H9 (cell line): ENCODE measurements around the gene QSOX2. TPM values are rescaled to one million over a fixed set of nuclear protein-coding genes. Genes with fewer than 3 reads are reported as not detected.

Experiments used
- DNase-seq: peaks from one replicate; pipeline ENCODE4 v3.0.0-alpha.2; 2017
- H2AFZ ChIP-seq: one replicate; pipeline ENCODE4 v1.6.1; 2013; ENCODE audit warnings: mild to moderate bottlenecking, low read length, control low read depth, moderate library complexity
- H2AK5ac ChIP-seq: 2 replicates; pipeline ENCODE4 v1.6.1; 2013; ENCODE audit warnings: low read length, control low read depth, mixed read lengths; ENCODE audit not compliant: insufficient read length
- H2BK120ac ChIP-seq: one replicate; pipeline ENCODE4 v1.6.1; 2013; ENCODE audit warnings: low read depth, mild to moderate bottlenecking, low read length, control low read depth, inconsistent platforms; ENCODE audit not compliant: poor library complexity, severe bottlenecking
- H2BK12ac ChIP-seq: 2 replicates; pipeline ENCODE4 v1.6.1; 2013; ENCODE audit warnings: low read length, control low read depth, mixed read lengths, low read depth; ENCODE audit not compliant: insufficient read length
- H2BK15ac ChIP-seq: 2 replicates; pipeline ENCODE4 v1.6.1; 2013; ENCODE audit warnings: low read depth, low read length, control low read depth
- H2BK20ac ChIP-seq: one replicate; pipeline ENCODE4 v1.6.1; 2013; ENCODE audit warnings: low read depth, mild to moderate bottlenecking, low read length, control low read depth, inconsistent platforms; ENCODE audit not compliant: poor library complexity, severe bottlenecking
- H2BK5ac ChIP-seq: 2 replicates; pipeline ENCODE4 v1.6.1; 2013; ENCODE audit warnings: low read length, control low read depth, mixed read lengths; ENCODE audit not compliant: insufficient read length
- H3K14ac ChIP-seq: 2 replicates; pipeline ENCODE4 v1.6.1; 2013; ENCODE audit warnings: low read length, control low read depth; ENCODE audit not compliant: insufficient read depth
- H3K18ac ChIP-seq: 2 replicates; pipeline ENCODE4 v1.6.1; 2013; ENCODE audit warnings: low read depth, mild to moderate bottlenecking, mixed read lengths, low read length, control low read depth; ENCODE audit not compliant: insufficient read length
- H3K23ac ChIP-seq: 2 replicates; pipeline ENCODE4 v1.6.1; 2013; ENCODE audit warnings: low read length, control low read depth, mixed read lengths, low read depth; ENCODE audit not compliant: insufficient read length
- H3K23me2 ChIP-seq: 2 replicates; pipeline ENCODE4 v1.6.1; 2013; ENCODE audit warnings: low read depth, mild to moderate bottlenecking, mixed read lengths, low read length, control low read depth; ENCODE audit not compliant: insufficient read length, poor library complexity, severe bottlenecking
- H3K27ac ChIP-seq: 2 replicates; pipeline ENCODE4 v1.5.1; 2013; ENCODE audit warnings: low read length, control low read depth, mixed read lengths, low read depth; ENCODE audit not compliant: insufficient read length
- H3K27me3 ChIP-seq: 2 replicates; pipeline ENCODE4 v1.6.1; 2013; ENCODE audit warnings: low read length, control low read depth, inconsistent platforms; ENCODE audit not compliant: insufficient read depth
- H3K4ac ChIP-seq: 2 replicates; pipeline ENCODE4 v1.6.1; 2013; ENCODE audit warnings: low read depth, mild to moderate bottlenecking, control low read depth, inconsistent platforms, low read length, moderate library complexity
- H3K4me1 ChIP-seq: 2 replicates; pipeline ENCODE4 v1.6.1; 2013; ENCODE audit warnings: low read length, control low read depth, inconsistent platforms; ENCODE audit not compliant: insufficient read depth
- H3K4me2 ChIP-seq: 2 replicates; pipeline ENCODE4 v1.6.1; 2013; ENCODE audit warnings: low read length, control low read depth, mixed read lengths; ENCODE audit not compliant: insufficient read length, insufficient read depth
- H3K56ac ChIP-seq: 2 replicates; pipeline ENCODE4 v1.6.1; 2013; ENCODE audit warnings: low read depth, mild to moderate bottlenecking, mixed read lengths, low read length, control low read depth; ENCODE audit not compliant: insufficient read length
- H3K79me1 ChIP-seq: 2 replicates; pipeline ENCODE4 v1.6.1; 2013; ENCODE audit warnings: low read depth, mild to moderate bottlenecking, moderate library complexity, low read length, control low read depth, inconsistent platforms; ENCODE audit not compliant: insufficient read depth, poor library complexity, severe bottlenecking
- H3K79me2 ChIP-seq: 2 replicates; pipeline ENCODE4 v1.6.1; 2013; ENCODE audit warnings: low read length, control low read depth, inconsistent platforms; ENCODE audit not compliant: insufficient read depth
- H3K9ac ChIP-seq: 2 replicates; pipeline ENCODE4 v1.6.1; 2013; ENCODE audit warnings: low read length, control low read depth, mixed read lengths; ENCODE audit not compliant: insufficient read length; ENCODE audit errors: extremely low read depth
- H3K9me3 ChIP-seq: one replicate; pipeline ENCODE4 v1.6.1; 2013; ENCODE audit warnings: low read depth, low read length, inconsistent platforms; ENCODE audit not compliant: control insufficient read depth
- H3T11ph ChIP-seq: one replicate; pipeline ENCODE4 v1.6.1; 2013; ENCODE audit warnings: mild to moderate bottlenecking, low read length, control low read depth, inconsistent platforms
- H4K20me1 ChIP-seq: one replicate; pipeline ENCODE4 v1.6.1; 2013; ENCODE audit not compliant: control insufficient read depth, insufficient read length, insufficient read depth
- H4K5ac ChIP-seq: 2 replicates; pipeline ENCODE4 v1.6.1; 2013; ENCODE audit warnings: low read depth, mild to moderate bottlenecking, mixed read lengths, low read length, control low read depth; ENCODE audit not compliant: insufficient read length
- H4K8ac ChIP-seq: replicated peaks from 2 replicates; pipeline ENCODE4 v1.6.1; 2013; ENCODE audit warnings: low read length, control low read depth, mixed read lengths, low read depth; ENCODE audit not compliant: insufficient read length
- H4K91ac ChIP-seq: 2 replicates; pipeline ENCODE4 v1.6.1; 2013; ENCODE audit warnings: low read depth, mild to moderate bottlenecking, moderate library complexity, mixed read lengths, low read length, control low read depth; ENCODE audit not compliant: insufficient read length
- H3K27ac Mint-ChIP-seq, 3 experiments: 2 replicates in 2 of 3; 3 replicates in 1 of 3; pipeline ENCODE4 v1.8.0; 2020 to 2021; ENCODE audit warnings: mixed read lengths in 3 of 3, mild to moderate bottlenecking in 1 of 3, moderate library complexity in 1 of 3
- H3K27me3 Mint-ChIP-seq: 2 replicates; pipeline ENCODE4 v1.8.0; 2021; ENCODE audit warnings: low read depth, mild to moderate bottlenecking, moderate library complexity, mixed read lengths
- H3K36me3 Mint-ChIP-seq, 3 experiments: 2 replicates in 2 of 3; 3 replicates in 1 of 3; pipeline ENCODE4 v1.8.0; 2020 to 2021; ENCODE audit warnings: low read depth in 3 of 3, mixed read lengths in 3 of 3; ENCODE audit not compliant: insufficient read depth in 1 of 3
- H3K4me1 Mint-ChIP-seq, 2 experiments: 2 replicates each; pipeline ENCODE4 v1.8.0; 2020; ENCODE audit warnings: mixed read lengths in 2 of 2
- H3K4me3 Mint-ChIP-seq, 2 experiments: 2 replicates in 1 of 2; 3 replicates in 1 of 2; pipeline ENCODE4 v1.8.0; 2020 to 2021; ENCODE audit warnings: mild to moderate bottlenecking in 2 of 2, mixed read lengths in 2 of 2, moderate library complexity in 1 of 2
- H3K9me3 Mint-ChIP-seq, 2 experiments: 2 replicates in 1 of 2; 3 replicates in 1 of 2; pipeline ENCODE4 v1.8.0; 2020; ENCODE audit warnings: mild to moderate bottlenecking in 2 of 2, mixed read lengths in 2 of 2, moderate library complexity in 1 of 2
- WGBS: extraction: QIAGEN DNeasy Blood & Tissue Kit; methylation state at CpG from one replicate; pipeline ENCODE4 v1.1.7; 2013; ENCODE audit warnings: missing lambda C conversion rate, low lambda C conversion rate, mixed read lengths; ENCODE audit not compliant: insufficient read length; ENCODE audit errors: extremely low coverage; 5-methylcytosine and 5-hydroxymethylcytosine counted together
- total RNA-seq: library from RNA; stranded (reverse); gene quantifications from 2 replicates; pipeline ENCODE4 v1.2.1, GENCODE V29; 2021
- TF ChIP-seq, protein P1 (sequence below): fragments of 200-600 bp; sonication (generic); conservative IDR thresholded peaks from 3 replicates; pipeline ENCODE4 v1.8.0; 2021; ENCODE audit warnings: antibody characterized with exemption, mild to moderate bottlenecking

QSOX2 gene
- total RNA-seq, 1 experiment from 2014 or later: 25.8 TPM

- Histone ChIP-seq H3K18ac (no peak overlapping the region), H4K91ac (no peak overlapping the region), H3K27ac (no peak overlapping the region), H2BK15ac (no peak overlapping the region), H3K9me3 (no peaks in the 10 kb centered on the region), H4K8ac (no peak overlapping the region), H3K4ac (no peak overlapping the region), H3K27me3 (no peaks in the 10 kb centered on the region), H2BK12ac (no peak overlapping the region), H3K9ac (no peak overlapping the region), H3K79me1 (no peaks in the 10 kb centered on the region), H2AFZ (no peak overlapping the region), H3K79me2 (no peaks in the 10 kb centered on the region), H3K4me2 (no peak overlapping the region), H3K56ac (no peak overlapping the region), H2BK20ac (no peak overlapping the region), H2AK5ac (no peak overlapping the region), H3K4me1 (no peaks in the 10 kb centered on the region), H2BK5ac (no peak overlapping the region), H2BK120ac (no peak overlapping the region), H3T11ph (no peak overlapping the region), H4K5ac (no peak overlapping the region), H3K23ac (no peak overlapping the region), H4K20me1 (no peaks in the 10 kb centered on the region), H3K23me2 (no peaks in the 10 kb centered on the region), H3K14ac (no peak overlapping the region)
- DNase-seq: no peak
- no peaks in the 10 kb centered on the region for H3K27me3 Mint-ChIP-seq
- no peak overlapping the region for H3K27ac Mint-ChIP-seq
- peaks cover 2 to 17% of the 10 kb centered on the region in 2 experiments for H3K4me1 Mint-ChIP-seq
- no CpG with 5 or more reads among the region's 12 CpGs for WGBS
- no peak overlapping the region for H3K4me3 Mint-ChIP-seq
- H3K36me3 Mint-ChIP-seq: no peaks in the 10 kb centered on the region
- TF ChIP-seq, protein P1, sequence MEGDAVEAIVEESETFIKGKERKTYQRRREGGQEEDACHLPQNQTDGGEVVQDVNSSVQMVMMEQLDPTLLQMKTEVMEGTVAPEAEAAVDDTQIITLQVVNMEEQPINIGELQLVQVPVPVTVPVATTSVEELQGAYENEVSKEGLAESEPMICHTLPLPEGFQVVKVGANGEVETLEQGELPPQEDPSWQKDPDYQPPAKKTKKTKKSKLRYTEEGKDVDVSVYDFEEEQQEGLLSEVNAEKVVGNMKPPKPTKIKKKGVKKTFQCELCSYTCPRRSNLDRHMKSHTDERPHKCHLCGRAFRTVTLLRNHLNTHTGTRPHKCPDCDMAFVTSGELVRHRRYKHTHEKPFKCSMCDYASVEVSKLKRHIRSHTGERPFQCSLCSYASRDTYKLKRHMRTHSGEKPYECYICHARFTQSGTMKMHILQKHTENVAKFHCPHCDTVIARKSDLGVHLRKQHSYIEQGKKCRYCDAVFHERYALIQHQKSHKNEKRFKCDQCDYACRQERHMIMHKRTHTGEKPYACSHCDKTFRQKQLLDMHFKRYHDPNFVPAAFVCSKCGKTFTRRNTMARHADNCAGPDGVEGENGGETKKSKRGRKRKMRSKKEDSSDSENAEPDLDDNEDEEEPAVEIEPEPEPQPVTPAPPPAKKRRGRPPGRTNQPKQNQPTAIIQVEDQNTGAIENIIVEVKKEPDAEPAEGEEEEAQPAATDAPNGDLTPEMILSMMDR: no peak
- H3K9me3 Mint-ChIP-seq: no peaks in the 10 kb centered on the region
These were observed 9.5 kb upstream of the QSOX2 start for GRCh38 chr9:136255166-136255538.
